Inflammatory macrophage treated with lipopolysaccharide for 4 hours (primary cell): Measurements from ENCODE around the gene MYO1D.
"Not testable (repeated sequence)": the region's sequence is repeated elsewhere in the genome, so short reads cannot be mapped to it uniquely, and the experiment has no call there.

ENCODE experiments used
- DNase-seq: peaks from one replicate; pipeline ENCODE4 v3.0.0-alpha.2; 2020

Gene MYO1D

GRCh38 chr17:32483451-32484019, 393.4 kb downstream of the MYO1D start:
- peak; percentile 41 for DNase-seq

GRCh38 chr17:32482568-32483320, 394.2 kb downstream of the MYO1D start:
- DNase-seq, result no peak

DNA sequence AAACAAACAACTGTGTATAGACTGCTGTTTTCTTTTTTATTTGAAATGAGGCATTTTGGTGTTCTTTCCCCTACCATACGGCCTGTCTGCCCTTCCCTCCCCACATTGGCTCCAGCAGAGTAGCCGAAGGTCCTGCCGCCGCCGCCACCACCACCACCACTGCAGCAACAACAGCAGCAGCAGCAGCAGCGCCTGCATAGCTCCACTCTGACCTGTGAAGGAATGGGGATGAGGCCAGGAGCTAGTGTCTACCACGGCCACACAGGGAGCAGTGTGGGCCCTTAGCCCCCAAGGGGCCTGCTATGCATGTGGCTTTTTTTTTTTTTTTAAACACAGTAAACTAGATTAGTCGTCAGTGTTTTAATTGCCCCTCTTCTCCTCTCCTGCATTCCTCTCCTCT, 395.7 kb downstream of the MYO1D start:
- no peak for DNase-seq

DNA sequence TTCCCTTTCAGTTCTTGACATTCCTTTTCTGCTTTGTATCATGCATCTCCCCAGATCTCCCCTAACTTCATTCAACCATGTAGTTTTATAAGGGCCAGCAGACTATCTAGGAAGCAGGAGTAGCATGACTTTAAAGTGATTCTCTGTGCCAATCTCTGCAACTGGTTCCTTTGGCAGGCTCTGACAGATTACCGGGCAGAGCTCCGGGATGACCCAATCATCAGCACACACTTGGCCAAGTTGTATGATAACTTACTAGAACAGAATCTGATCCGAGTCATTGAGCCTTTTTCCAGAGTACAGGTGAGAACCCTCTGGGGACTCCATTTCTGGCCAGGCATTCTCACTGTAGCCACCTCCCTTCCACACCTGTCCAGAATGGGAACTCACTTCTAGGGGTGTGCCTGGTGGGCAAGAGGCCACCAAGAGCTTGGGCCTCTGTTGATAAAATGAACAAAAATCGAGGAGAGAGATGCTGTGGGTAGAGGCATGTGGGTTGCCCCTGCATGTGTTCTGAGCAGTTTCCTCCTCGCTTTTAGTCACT, 397.8 kb downstream of the MYO1D start:
- DNase-seq, result no peak

DNA sequence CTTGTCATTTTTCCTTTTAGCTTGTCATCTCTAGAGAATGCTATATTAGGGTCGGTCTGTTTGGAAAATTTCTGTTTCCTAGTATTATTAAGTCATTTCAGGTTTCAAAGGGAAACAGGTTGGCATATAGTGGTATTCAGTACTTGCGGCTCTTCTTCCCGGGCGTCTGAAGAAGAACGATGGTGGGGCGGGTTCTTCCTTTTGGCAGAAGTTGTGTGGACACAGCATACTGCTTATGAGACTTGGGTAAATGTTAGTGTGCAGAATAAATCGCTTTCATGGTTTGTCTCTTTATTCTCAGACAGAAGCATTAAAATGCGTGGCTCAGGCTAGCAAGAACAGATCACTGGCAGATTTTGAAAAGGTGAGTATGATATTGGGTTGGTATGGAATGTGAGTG, 399.7 kb downstream of the MYO1D start:
- DNase-seq, result no peak

GRCh38 chr17:32475258-32475657, 401.7 kb downstream of the MYO1D start:
- no peak for DNase-seq

DNA sequence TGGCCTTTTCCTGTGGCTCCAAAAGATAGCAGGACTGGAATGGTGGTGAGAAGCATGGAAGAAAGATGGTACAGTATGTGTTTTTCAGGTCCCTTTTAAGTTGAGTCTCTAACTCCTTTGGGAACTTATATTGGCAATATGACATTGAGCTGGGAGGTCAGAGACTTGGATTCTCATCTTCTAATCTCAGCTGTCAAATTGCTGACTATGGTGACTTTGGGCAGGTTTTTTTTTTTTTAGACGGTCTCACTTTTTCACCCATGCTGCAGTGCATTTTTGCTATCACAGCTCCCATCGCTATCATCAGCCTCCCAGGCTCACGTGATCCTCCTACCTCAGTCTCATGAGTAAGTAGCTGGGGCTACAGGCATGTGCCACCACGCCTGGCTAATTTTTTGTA, 405.3 kb downstream of the MYO1D start:
- DNase-seq, result no peak

- DNase-seq, result peak; percentile 44
Observed at GRCh38 chr17:32470405-32471167, 406.3 kb downstream of the MYO1D start.

GRCh38 chr17:32467949-32468348, 409.0 kb downstream of the MYO1D start:
- DNase-seq, result no peak

- no peak for DNase-seq
Observed at GRCh38 chr17:32464374-32464773, 412.6 kb downstream of the MYO1D start.

DNA sequence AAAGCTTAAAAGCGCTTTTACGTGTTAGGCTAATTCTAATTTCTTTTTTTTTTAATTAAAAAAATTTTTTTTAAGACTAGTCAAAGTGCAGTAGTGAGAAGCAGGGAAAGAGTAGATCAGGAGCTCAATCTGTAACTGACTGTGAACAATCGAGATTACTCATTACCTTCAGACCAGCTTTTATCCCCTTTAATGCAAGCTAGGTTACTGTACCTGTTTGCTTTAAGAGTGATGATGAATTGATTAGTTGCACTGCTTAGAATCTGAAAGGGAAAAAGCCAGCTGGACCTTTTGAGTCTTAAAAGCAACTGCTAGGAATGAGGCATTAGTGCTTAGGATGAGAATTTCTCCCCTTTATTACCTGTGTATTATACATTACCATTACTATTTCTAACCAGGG, 413.6 kb downstream of the MYO1D start:
- no peak for DNase-seq

DNA sequence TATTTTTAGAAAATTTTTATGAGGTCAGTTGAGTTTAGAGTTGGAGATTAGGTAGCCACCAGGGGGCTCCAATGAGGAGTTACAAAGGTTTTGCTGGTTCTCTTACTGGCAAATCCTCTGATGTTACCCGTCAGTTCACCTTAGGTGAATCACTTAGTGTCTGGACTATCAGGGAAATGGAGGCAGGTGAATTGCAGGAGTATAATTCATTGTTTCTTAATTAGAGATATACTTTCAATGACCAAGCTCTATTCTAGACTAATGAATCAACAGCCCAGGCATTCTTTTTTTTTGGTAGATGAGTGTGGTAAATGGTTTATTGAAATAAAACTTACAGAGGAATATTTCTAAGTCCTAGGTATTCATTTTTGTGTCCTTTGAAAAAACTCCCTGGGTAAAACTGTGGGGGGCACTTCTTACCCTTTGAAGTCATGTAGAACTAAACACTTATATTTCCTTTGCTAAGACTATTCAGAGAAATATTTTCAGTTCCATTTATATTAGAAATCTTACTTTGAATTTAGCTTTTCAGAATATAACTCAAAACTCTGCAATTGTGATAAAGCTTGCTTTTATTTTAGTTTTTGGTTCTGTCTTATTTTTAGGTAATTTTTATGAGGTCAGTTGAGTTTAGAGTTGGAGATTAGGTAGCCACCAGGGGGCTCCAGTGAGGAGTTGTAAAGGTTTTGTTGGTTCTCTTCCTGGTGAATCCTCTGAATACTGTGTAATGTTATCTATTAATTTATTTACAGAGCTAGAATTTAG, 414.9 kb downstream of the MYO1D start:
- DNase-seq, result peak; percentile 67

DNA sequence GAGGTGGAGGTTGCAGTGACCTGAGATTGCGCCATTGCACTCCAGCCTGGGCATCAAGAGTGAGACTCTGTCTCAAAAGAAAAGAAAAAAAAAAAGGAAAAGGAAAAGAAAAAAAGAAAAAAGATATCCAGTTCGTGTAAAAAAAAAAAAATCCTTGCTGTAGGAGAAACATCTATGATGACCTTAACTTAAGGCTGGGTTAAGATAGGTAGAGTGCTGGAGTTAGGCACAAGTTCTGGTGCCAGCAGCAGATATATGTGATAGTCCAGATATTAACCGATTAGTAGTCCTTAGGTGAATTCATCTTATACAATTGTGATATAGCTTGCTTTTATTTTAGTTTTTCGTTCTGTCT, 415.4 kb downstream of the MYO1D start:
- no peak for DNase-seq

DNA sequence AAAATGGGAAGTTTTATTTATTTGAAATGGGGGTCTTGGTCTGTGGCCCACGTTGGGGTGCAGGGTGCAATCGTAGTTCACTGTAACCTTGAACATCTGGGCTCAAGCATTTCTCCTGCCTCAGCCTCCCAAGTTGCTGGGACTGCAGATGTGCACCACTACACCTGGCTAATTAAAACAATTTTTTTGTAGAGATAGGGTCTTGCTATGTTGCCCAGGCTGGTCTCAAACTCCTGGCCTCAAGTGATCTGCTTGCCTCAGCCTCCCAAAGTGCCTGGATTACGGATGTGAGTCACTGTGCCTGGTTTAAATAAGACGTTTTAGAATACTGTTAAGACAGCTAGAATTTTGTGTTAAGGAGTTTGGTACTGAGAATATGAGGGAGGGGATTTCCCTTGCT, 416.9 kb downstream of the MYO1D start:
- no peak for DNase-seq

GRCh38 chr17:32458371-32458770, 418.6 kb downstream of the MYO1D start:
- no peak for DNase-seq

DNA sequence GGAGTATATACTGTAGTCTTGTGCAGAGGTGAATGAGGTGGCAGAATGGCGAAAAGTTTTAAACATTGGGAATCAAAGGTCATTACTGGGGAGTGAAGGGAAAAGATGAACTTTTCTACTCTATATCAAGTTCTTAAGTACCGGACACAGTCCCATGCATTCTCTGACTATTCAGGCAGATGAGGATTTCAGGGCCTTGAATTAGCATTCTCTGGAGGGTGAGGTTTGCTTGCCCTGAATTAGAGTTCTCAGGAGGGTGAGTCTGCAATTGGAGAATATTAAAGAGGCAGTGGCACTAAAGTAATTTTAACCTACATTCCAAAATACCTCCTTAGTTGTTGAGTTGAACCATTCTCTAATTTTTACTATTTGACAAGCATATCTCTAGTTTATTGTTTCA, 423.6 kb downstream of the MYO1D start:
- no peak for DNase-seq

DNA sequence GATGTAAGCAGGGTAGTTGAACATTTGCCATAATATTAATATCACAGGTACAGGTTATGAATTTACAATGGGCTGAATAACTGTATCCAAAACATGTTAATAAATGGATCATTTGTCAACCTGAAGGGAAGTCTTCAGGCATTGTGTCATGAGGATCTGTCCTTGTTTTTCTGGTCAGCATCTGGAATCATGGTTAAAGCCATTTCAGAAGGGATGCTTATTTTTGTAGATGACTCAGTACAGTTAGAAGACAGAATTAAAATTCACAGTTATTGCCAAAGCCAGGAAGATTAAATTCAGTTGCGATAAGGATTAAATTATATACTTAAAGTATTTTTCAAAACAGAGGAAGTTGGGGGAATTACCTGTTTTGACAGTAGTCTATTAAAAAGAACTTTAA, 424.6 kb downstream of the MYO1D start:
- DNase-seq, result no peak

GRCh38 chr17:32451879-32452278, 425.0 kb downstream of the MYO1D start:
- DNase-seq, result no peak

DNA sequence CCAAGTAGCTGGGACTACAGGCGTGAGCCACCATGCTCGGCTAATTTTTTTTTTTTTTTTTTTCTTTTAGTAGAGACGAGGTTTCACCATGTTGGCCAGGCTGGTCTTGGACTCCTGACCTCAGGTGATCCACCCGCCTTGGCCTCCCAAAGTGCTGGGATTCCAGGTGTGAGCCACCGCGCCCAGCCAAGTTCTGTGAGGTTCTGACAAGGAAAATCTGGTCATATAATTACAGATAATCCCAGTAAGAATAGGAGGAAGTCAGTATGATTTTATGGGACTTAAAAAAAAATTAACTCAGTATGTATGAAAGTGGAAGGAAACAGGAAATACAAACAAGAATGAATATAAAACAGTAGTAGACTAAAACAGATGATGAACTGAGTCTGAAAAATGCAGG, 426.5 kb downstream of the MYO1D start:
- not testable (repeated sequence) for DNase-seq

DNA sequence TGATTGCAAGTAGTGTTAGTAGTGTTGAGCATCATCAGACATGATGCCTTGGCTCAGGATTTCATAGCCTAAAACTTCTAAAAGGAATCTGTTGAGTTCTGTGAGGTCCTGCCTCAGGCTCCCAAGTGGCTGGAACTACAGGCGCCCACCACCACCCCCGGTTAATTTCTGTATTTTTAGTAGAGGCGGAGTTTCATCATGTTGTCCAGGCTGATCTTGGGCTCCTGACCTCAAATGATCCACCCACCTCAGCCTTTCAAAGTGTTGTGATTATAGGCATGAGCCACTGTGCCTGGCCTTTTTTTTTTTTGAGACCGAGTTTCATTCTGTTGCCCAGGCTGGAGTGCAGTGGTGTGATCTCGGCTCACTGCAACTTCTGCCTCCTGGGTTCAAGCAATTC, 427.0 kb downstream of the MYO1D start:
- no peak for DNase-seq

- no peak for DNase-seq
Observed at GRCh38 chr17:32446949-32447348, 430.0 kb downstream of the MYO1D start.

GRCh38 chr17:32445971-32446370, 431.0 kb downstream of the MYO1D start:
- DNase-seq, result peak; percentile 65

DNA sequence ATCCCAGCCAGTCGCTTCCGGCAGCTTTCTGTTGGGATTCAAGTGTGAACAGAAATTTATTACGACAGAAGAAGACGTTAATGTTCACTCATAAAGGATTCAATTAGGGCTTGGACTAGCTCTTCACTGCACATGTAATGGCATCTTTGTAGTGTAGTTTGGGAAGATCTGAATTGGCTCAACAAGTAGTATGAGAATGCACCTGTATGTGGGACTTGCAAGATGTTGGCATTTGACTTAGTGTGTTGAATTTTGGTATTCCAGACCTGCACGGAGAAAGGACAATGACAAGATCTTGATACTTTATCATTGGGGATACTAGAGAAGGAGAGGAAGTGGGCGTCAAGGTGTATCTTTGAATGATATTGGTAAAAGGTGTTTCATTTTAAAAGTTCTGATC, 431.4 kb downstream of the MYO1D start:
- DNase-seq, result no peak
